Uterus (tissue), 2 donors: ENCODE measurements around the gene GFM1.

Experiments
- CTCF ChIP-seq, 4 experiments: fragments of 200-600 bp in 2 of 4; fragments of 450-650 bp in 2 of 4; sonication (generic) in 2 of 4; IDR thresholded peaks; one replicate each; pipeline ENCODE4 v1.5.1; 2016 to 2019; ENCODE audit warnings: antibody characterized with exemption in 4 of 4, mild to moderate bottlenecking in 2 of 4, moderate library complexity in 1 of 4
- POLR2A ChIP-seq, 2 donors: fragments of 450-650 bp; IDR thresholded peaks; one replicate each; pipeline ENCODE4 v1.6.1; 2016; ENCODE audit warnings: antibody characterized with exemption in 2 of 2, mild to moderate bottlenecking in 1 of 2, moderate library complexity in 1 of 2

GRCh38 chr3:158663246-158663645, 18.9 kb downstream of the GFM1 start:
- no peak for TF ChIP-seq POLR2A (IDR thresholded peaks at IDR 0.05)
- no peak for TF ChIP-seq CTCF (IDR thresholded peaks at IDR 0.05)
